Smooth muscle cell (in vitro differentiated cells): ENCODE data around the gene ZC3HAV1. TPM values are rescaled to one million over a fixed set of nuclear protein-coding genes. Genes with fewer than 3 reads are reported as not detected.

Source experiments
- DNase-seq: peaks from one replicate; lab custom pipeline; 2025; ENCODE audit not compliant: unreplicated experiment; lab: John Stamatoyannopoulos, UW
- H2AFZ ChIP-seq: fragments of 200-600 bp; sonication (generic); 2 replicates; pipeline ENCODE4 v1.6.0; 2016; ENCODE audit warnings: antibody characterized with exemption, low read depth, mild to moderate bottlenecking
- H3F3A ChIP-seq: fragments of 200-600 bp; sonication (generic); 2 replicates; pipeline ENCODE4 v1.6.0; 2017; ENCODE audit warnings: antibody characterized with exemption, low read depth
- H3K27ac ChIP-seq: fragments of 200-600 bp; sonication (generic); 2 replicates; pipeline ENCODE4 v1.5.1; 2016; ENCODE audit warnings: low read depth, mild to moderate bottlenecking
- H3K27me3 ChIP-seq: fragments of 200-600 bp; sonication (generic); 2 replicates; pipeline ENCODE4 v1.6.1; 2016; ENCODE audit warnings: low read depth, mild to moderate bottlenecking
- H3K36me3 ChIP-seq: fragments of 200-600 bp; sonication (generic); 2 replicates; pipeline ENCODE4 v1.5.1; 2016; ENCODE audit warnings: low read depth
- H3K4me1 ChIP-seq: fragments of 200-600 bp; sonication (generic); 2 replicates; pipeline ENCODE4 v1.5.1; 2016; ENCODE audit warnings: low read depth
- H3K4me2 ChIP-seq: fragments of 200-600 bp; sonication (generic); 2 replicates; pipeline ENCODE4 v1.6.0; 2016; ENCODE audit warnings: mild to moderate bottlenecking
- H3K4me3 ChIP-seq: fragments of 200-600 bp; sonication (generic); 2 replicates; pipeline ENCODE4 v1.5.1; 2016; ENCODE audit warnings: mild to moderate bottlenecking
- H3K79me2 ChIP-seq: fragments of 200-600 bp; sonication (generic); 2 replicates; pipeline ENCODE4 v1.6.0; 2016; ENCODE audit warnings: low read depth, mild to moderate bottlenecking
- H3K9ac ChIP-seq: fragments of 200-600 bp; sonication (generic); 2 replicates; pipeline ENCODE4 v1.6.0; 2016; ENCODE audit warnings: low read depth
- H3K9me3 ChIP-seq: fragments of 200-600 bp; sonication (generic); replicated peaks from 2 replicates; pipeline ENCODE4 v1.5.1; 2016; ENCODE audit warnings: low read depth
- H4K20me1 ChIP-seq: fragments of 200-600 bp; sonication (generic); 2 replicates; pipeline ENCODE4 v1.6.0; 2016; ENCODE audit warnings: low read depth
- WGBS: methylation state at CpG from one replicate; pipeline ENCODE4 v1.1.7; 2016; ENCODE audit warnings: low lambda C conversion rate; 5-methylcytosine and 5-hydroxymethylcytosine counted together
- polyA plus RNA-seq: library from polyadenylated mRNA; unstranded; fragments of >200 nt; fragmentation: Nextera tagmentation; extraction: Ambion mirVana; gene quantifications from 2 replicates; pipeline ENCODE4 v1.2.1, GENCODE V29; 2016
- total RNA-seq: library from RNA; depleted of rRNA; stranded (reverse); fragments of >200 nt; gene quantifications from 2 replicates; pipeline ENCODE4 v1.2.3, GENCODE V29; 2014
- TF ChIP-seq, protein P1 (sequence below): fragments of 200-600 bp; sonication (generic); IDR thresholded peaks from 2 replicates; pipeline ENCODE4 v1.5.1; 2017; ENCODE audit warnings: borderline replicate concordance, mild to moderate bottlenecking, antibody characterized with exemption; ENCODE audit not compliant: insufficient read depth, poor library complexity, severe bottlenecking

ZC3HAV1 gene
- total and polyA plus RNA-seq, 2 experiments from 2014 or later, result 4.7 to 12.1 TPM

DNA sequence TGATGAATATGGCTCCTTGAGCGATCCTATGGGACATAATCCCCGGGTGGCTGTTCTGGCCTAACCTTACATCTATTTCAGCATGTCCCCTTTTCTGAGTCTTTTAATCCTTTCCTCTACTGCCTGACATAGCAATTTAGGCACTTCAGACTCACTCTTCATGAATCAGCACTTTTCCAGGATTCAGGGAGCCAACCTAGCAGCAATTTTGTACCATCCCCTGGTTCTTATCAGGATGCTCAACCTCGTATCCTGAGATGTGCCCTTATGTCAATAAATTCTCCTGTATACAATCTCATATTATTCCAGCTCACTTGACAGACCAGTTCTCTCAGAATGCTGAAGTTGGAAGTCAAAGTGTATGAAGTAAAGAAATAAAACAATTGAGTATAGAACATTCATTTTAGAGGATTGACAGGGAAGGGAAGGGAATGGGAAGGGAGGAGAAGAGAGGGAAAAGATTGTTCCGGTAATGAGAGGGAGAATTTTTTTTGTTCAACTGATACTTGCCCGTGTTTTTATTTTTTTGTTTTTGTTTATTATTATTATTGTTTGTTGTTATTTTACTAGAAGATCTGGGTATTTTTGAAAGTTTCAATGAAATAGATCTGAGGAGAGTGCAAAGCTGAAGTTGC is 8.2 kb upstream of the ZC3HAV1 start:
- Histone ChIP-seq H3F3A (no peaks in the 10 kb centered on the region), H3K79me2 (no peaks in the 10 kb centered on the region), H4K20me1 (no peaks in the 10 kb centered on the region), H3K4me2 (no peak overlapping the region), H3K4me1 (no peaks in the 10 kb centered on the region), H3K27ac (no peak overlapping the region), H3K9ac (no peak overlapping the region), H3K27me3 (no peaks in the 10 kb centered on the region), H2AFZ (no peak overlapping the region), H3K36me3 (no peaks in the 10 kb centered on the region), H3K9me3 (no peaks in the 10 kb centered on the region), H3K4me3 (no peak overlapping the region)
- TF ChIP-seq, protein P1, sequence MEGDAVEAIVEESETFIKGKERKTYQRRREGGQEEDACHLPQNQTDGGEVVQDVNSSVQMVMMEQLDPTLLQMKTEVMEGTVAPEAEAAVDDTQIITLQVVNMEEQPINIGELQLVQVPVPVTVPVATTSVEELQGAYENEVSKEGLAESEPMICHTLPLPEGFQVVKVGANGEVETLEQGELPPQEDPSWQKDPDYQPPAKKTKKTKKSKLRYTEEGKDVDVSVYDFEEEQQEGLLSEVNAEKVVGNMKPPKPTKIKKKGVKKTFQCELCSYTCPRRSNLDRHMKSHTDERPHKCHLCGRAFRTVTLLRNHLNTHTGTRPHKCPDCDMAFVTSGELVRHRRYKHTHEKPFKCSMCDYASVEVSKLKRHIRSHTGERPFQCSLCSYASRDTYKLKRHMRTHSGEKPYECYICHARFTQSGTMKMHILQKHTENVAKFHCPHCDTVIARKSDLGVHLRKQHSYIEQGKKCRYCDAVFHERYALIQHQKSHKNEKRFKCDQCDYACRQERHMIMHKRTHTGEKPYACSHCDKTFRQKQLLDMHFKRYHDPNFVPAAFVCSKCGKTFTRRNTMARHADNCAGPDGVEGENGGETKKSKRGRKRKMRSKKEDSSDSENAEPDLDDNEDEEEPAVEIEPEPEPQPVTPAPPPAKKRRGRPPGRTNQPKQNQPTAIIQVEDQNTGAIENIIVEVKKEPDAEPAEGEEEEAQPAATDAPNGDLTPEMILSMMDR, result no peak
- no peak for DNase-seq
- WGBS, result 91% methylated on average over 5 of the region's 5 CpGs

DNA sequence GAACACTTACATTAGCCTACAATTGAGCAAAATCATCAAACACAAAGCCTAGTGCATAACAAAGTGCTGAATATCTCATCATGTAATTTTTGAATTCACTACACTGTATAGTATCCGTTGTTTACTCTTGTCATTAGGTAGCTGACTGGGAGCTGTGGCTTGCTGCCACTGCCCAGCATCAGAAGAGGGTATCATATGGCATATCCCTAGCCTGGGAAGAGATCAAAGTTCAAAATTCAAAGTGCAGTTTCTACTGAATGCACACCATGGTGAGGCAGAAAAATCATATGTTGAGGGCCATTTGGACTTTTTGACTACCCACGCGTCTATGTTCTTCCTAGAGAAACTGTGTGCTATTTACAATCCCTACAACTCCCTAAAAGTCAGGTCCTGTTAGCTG is 7.5 kb upstream of the ZC3HAV1 start:
- no peak for DNase-seq
- Histone ChIP-seq H4K20me1 (no peaks in the 10 kb centered on the region), H3K4me1 (no peaks in the 10 kb centered on the region), H3K36me3 (no peaks in the 10 kb centered on the region), H3K9me3 (no peaks in the 10 kb centered on the region), H3F3A (no peaks in the 10 kb centered on the region), H3K4me2 (no peak overlapping the region), H3K4me3 (no peak overlapping the region), H3K27me3 (no peaks in the 10 kb centered on the region), H2AFZ (no peak overlapping the region), H3K79me2 (no peaks in the 10 kb centered on the region), H3K9ac (no peak overlapping the region), H3K27ac (no peak overlapping the region)
- TF ChIP-seq, protein P1, result no peak
- 96% methylated on average over 3 of the region's 3 CpGs for WGBS

DNA sequence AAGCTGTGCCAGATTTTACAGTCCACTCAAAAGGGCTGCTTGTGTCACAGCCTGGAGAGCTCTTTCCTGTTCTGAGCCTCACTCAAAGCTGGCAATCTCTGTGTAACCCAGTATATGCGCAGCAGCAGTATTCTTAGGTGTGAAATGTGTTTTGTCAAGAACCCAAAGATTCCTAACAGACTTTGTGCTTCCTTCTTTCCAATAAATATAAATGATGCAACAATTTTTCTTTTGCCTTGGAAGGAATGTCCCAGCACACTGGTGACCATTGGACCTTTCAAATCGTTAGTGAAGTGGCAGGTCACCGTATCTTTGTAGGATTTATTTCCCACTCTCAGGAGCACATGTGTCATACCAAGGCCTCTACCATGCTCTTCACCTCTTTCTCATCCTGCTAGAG is 5.6 kb upstream of the ZC3HAV1 start:
- H4K20me1 ChIP-seq, result no peaks in the 10 kb centered on the region
- H3K79me2 ChIP-seq, result no peaks in the 10 kb centered on the region
- TF ChIP-seq, protein P1, result no peak
- no peaks in the 10 kb centered on the region for H3F3A ChIP-seq
- no peak overlapping the region for H3K4me3 ChIP-seq
- DNase-seq, result no peak
- H3K27me3 ChIP-seq, result no peaks in the 10 kb centered on the region
- no peak overlapping the region for H3K4me2 ChIP-seq
- no peaks in the 10 kb centered on the region for H3K4me1 ChIP-seq
- H3K36me3 ChIP-seq, result no peaks in the 10 kb centered on the region
- no peaks in the 10 kb centered on the region for H3K9me3 ChIP-seq
- H3K9ac ChIP-seq, result no peak overlapping the region
- H3K27ac ChIP-seq, result no peak overlapping the region
- WGBS, result 91% methylated on average over 3 of the region's 3 CpGs
- no peak overlapping the region for H2AFZ ChIP-seq

DNA sequence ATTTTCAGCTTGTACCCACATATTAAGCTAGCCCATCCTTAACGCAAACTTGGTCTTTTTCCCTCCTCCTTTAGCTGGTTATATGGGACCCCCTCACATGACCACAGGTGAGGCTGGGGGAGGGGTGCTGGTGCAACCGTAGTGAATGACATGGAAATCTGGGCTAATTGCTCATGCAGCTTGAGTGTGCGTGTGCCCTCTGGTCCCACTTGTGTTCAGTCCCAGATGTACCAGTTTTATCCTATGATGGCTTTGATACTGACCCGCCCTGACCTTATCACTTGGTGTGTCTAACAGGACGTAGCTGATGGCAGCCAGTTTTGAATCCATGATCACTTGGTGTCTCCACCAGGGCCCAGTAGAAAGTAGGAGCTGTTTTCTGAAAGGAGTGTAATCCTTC is 5.1 kb upstream of the ZC3HAV1 start:
- H3K27me3 ChIP-seq, result no peaks in the 10 kb centered on the region
- H3F3A ChIP-seq, result no peaks in the 10 kb centered on the region
- H3K27ac ChIP-seq, result no peak overlapping the region
- no peak for DNase-seq
- no peak overlapping the region for H3K4me3 ChIP-seq
- H3K9me3 ChIP-seq, result no peaks in the 10 kb centered on the region
- H3K79me2 ChIP-seq, result no peaks in the 10 kb centered on the region
- H3K4me1 ChIP-seq, result no peaks in the 10 kb centered on the region
- no peak overlapping the region for H2AFZ ChIP-seq
- H3K9ac ChIP-seq, result no peak overlapping the region
- TF ChIP-seq, protein P1, result no peak
- no peak overlapping the region for H3K4me2 ChIP-seq
- H4K20me1 ChIP-seq, result no peaks in the 10 kb centered on the region
- 75% methylated on average over 5 of the region's 5 CpGs for WGBS
- H3K36me3 ChIP-seq, result no peaks in the 10 kb centered on the region
